Ovary (tissue), 3 donors: Measurements from ENCODE around the gene ID2.

Experiments used
- EP300 ChIP-seq: sonication (generic); formaldehyde crosslinking; IDR thresholded peaks from one replicate; pipeline ENCODE4 v1.6.1; 2017; ENCODE audit warnings: antibody characterized with exemption
- POLR2A ChIP-seq: fragments of 450-650 bp; IDR thresholded peaks from one replicate; pipeline ENCODE4 v1.6.1; 2017; ENCODE audit warnings: antibody characterized with exemption, mild to moderate bottlenecking, moderate library complexity
- TF ChIP-seq, protein P1 (sequence below), 3 donors: fragments of 450-650 bp in 2 of 3; fragments of 200-600 bp in 1 of 3; IDR thresholded peaks; one replicate each; pipeline versions ENCODE4 v1.5.1 to v1.8.0; 2016 to 2022; ENCODE audit warnings: antibody characterized with exemption in 3 of 3, mild to moderate bottlenecking in 1 of 3
- donor health status: DM: no; HTN: no; CAD: no.

GRCh38 chr2:8633735-8634313, 48.0 kb upstream of the ID2 start:
- TF ChIP-seq, protein P1, sequence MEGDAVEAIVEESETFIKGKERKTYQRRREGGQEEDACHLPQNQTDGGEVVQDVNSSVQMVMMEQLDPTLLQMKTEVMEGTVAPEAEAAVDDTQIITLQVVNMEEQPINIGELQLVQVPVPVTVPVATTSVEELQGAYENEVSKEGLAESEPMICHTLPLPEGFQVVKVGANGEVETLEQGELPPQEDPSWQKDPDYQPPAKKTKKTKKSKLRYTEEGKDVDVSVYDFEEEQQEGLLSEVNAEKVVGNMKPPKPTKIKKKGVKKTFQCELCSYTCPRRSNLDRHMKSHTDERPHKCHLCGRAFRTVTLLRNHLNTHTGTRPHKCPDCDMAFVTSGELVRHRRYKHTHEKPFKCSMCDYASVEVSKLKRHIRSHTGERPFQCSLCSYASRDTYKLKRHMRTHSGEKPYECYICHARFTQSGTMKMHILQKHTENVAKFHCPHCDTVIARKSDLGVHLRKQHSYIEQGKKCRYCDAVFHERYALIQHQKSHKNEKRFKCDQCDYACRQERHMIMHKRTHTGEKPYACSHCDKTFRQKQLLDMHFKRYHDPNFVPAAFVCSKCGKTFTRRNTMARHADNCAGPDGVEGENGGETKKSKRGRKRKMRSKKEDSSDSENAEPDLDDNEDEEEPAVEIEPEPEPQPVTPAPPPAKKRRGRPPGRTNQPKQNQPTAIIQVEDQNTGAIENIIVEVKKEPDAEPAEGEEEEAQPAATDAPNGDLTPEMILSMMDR (IDR thresholded peaks at IDR 0.05), result no peak
- no peak for TF ChIP-seq EP300
- TF ChIP-seq POLR2A, result no peak
